NCI-H510A (cell line): ENCODE measurements around the gene NAA20.

Source experiments
- DNase-seq: peaks from one replicate; lab custom pipeline; 2025; lab: John Stamatoyannopoulos, UW

Gene NAA20

GRCh38 chr20:20017001-20017843 is at the start of gene NAA20:
Gene NAA20 (plus strand): TSS chr20:20017362. CDS start chr20:20017397, 35 bp downstream.
- DNase-seq = peak; percentile 96

- no peak for DNase-seq
Observed at GRCh38 chr20:19967445-19967844, 49.7 kb upstream of the NAA20 start.

- no peak for DNase-seq
Observed at GRCh38 chr20:19968028-19968427, 49.1 kb upstream of the NAA20 start.

GRCh38 chr20:19968466-19969073 is 48.6 kb upstream of the NAA20 start:
- DNase-seq = no peak

DNA sequence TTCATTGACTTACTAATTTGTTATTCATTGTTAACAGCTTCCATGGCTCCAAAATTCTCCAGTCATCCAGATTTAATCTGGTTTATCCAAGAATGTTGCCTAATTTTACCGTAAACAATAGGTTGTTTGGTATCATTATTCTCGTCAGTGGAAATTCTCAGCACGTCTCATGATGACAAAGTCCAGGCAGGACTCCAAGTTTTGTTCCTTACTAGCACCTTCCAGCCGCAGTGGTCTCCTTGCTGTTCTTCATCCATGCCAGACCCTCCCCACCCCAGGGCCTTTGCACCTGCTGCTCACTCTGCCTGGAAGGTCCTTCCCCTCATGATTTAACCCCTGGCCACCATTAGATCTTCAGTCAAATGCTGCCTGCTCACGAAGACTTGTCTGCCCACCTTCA is 48.1 kb upstream of the NAA20 start:
- DNase-seq = no peak

- no peak for DNase-seq
Observed at GRCh38 chr20:19969507-19970255, 47.5 kb upstream of the NAA20 start.

DNA sequence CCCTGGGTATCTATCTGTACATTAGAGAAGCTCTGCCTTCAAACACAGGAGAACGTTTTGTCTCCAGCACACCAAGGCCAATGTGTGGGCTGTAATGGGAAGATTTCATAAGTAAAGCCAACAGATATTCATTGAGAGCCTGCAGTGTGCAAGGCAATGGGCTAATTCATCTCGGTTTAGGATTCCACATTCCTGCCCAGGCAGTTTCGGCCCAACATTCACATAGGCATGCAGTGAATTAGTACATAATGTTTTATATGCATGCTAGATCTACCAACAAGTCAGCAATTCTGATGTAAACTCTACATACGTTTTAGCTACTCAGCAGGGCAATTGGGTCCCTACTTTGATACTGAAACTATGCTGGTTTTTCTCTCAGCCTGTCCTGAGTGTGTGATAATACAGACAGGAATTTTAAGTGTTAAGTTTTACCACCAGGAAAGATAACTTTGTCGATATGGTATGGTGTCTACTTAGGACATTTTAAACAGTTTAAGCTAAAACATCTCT is 46.9 kb upstream of the NAA20 start:
- DNase-seq = no peak

DNA sequence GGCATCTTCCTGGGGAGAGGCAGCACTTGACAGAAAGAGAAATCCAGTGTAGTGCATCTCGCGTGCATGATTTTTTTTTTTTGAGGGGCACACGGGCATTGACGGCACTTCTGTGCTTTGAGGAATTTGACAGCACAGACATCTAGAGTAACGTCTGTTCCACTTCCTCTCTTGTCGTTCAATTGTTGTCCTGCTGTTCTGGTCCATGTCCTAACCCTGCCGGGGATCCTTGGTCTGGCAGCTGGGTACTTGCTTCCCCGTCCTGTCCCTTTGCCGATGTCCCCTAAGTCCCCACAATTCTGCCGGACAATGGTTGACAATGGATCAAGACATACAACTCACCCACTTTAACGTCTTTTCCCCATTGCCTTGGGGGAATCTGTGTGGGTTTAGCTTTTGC is 46.0 kb upstream of the NAA20 start:
- DNase-seq = no peak

DNA sequence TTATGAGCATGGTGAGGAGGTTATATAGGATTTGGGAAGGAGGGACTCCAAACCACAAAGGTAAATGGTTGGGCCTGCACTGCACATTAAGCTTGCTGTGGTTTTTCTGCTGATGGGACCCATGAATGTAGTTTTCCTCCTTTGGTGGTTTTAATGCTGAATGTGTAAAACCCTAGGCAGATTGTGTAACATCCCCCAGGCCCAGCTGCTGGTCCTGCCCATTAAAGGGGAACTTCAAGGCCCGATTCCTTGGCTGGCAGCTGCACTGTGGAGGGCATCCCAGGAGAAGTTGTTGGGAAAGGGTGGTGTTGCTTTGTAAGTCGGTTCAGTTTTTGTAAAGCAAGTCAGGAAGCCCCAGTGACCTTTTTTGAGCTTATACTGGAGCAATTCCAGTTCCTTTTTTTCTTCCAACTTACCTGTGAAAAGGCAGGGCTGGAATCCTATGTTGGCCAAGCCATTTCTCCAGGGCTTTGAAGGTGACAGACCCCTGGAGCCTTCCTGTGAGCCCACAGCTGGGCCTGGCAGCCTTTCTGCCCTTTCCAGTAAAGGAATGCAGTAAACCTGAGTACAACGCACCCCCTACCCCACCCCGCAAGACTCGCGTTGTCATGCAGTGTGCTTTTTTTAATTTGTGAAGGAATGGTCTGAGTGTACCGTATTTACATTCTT is 43.1 kb upstream of the NAA20 start:
- no peak for DNase-seq

- DNase-seq = peak; percentile 38
Observed at GRCh38 chr20:19974630-19975435, 42.3 kb upstream of the NAA20 start.

GRCh38 chr20:19975436-19975799 is 41.7 kb upstream of the NAA20 start:
- no peak for DNase-seq

DNA sequence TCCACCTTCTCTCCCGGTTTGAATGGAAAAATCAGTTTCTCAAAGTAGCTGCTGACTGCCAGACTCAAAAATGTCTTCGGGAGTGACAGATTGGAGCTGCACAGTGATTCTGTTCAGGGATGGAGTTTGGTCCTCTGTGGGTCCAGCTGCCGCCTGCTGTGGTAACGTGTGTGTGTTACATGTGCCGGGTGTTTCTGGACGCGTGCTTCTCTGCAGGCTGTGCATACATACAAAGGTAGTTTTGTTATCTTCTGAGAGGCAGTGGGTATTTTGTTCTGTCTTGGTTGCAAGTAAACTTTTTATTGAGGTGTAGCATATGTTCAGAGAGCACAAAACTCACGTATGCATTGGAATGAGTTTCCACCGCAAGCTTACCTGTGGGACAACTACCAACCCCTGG is 41.3 kb upstream of the NAA20 start:
- DNase-seq = no peak

GRCh38 chr20:19976595-19977372 is 40.4 kb upstream of the NAA20 start:
- DNase-seq = no peak

GRCh38 chr20:19977373-19977770 is 39.8 kb upstream of the NAA20 start:
- DNase-seq = no peak

GRCh38 chr20:19978511-19979210 is 38.5 kb upstream of the NAA20 start:
- DNase-seq = no peak

- DNase-seq = no peak
Observed at GRCh38 chr20:19981031-19981451, 36.1 kb upstream of the NAA20 start.

DNA sequence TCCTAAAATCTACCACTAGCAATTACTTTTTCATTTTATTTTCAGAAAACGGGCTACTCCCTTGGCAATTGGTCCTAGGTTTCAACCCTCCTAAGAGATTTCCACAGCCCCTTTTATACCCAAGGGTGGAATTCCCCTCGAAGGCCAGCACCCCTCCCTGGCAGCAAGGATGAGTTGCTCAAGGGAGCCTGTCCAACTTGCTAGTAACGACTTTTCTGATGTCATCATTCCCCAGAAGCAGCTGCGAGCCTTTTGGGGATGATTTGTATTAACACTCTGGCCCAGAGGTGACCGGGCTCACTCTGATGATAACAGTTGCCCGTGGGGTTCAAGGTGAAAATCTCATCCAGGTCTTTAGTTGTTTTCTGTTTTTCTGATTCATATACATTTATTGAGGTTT is 30.7 kb upstream of the NAA20 start:
- DNase-seq = no peak

GRCh38 chr20:19987046-19987445 is 30.1 kb upstream of the NAA20 start:
- DNase-seq = no peak

DNA sequence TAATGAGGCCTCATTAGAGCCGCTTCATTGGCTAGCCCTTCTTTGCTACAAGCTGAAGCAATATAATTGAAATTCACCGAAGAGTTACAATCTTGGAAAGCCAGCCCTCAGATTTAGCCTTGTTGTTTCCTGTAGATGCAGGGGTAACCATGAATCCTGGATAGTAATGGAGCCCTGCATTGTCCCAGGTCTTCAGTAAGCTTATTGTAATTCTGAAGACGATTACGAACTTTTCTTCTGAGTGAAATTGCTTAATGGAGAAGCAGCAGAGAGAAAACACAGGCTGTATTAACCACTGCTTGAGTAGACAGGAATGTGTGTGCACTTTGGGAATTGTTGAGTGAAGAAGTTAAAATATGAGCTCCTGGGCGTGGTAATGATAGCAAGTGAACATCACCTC is 26.3 kb upstream of the NAA20 start:
- no peak for DNase-seq

GRCh38 chr20:19991308-19991707 is 25.9 kb upstream of the NAA20 start:
- DNase-seq = no peak
